K562 (cell line): Measurements from ENCODE around the gene VPS37D. TPM values are rescaled to one million over a fixed set of nuclear protein-coding genes. Genes with fewer than 3 reads are reported as not detected.

Experiments used
- ATAC-seq: fragments of 200-7000 bp; cut with Tn5 transposase; 3 replicates; pipeline ENCODE4 v1.9.1; 2020; ENCODE audit warnings: moderate library complexity
- BruUV-seq: library from RNA; stranded (reverse); fragments of 400-500 nt; replicated peaks from 2 replicates; lab custom pipeline; 2021; lab: Mats Ljungman, UMichigan
- CTCF ChIA-PET: fragments of 300-600 bp; formaldehyde crosslinking; extraction: SDS; loops from one replicate; lab custom pipeline; 2021; ENCODE audit warnings: low intra/inter-chr PET ratio; lab: Yijun Ruan, JAX
- POLR2A ChIA-PET: fragments of 300-600, 350-650 bp; sonication (Branson Sonifier 250); formaldehyde crosslinking; extraction: SDS; loops from one replicate; lab custom pipeline; 2021; ENCODE audit warnings: antibody characterized with exemption, inconsistent platforms; lab: Yijun Ruan, JAX
- DNase-seq, 4 experiments: peaks; one replicate each; pipeline versions ENCODE4 v3.0.0 to v3.0.0-alpha.2; 2011 to 2018; ENCODE audit warnings: low spot score in 3 of 4, mixed read lengths in 3 of 4; ENCODE audit errors: extremely low read depth in 1 of 4
- FAIRE-seq: peaks from 2 replicates; lab custom pipeline; 2011; peaks lifted over from hg19 to GRCh38; lab: Jason Lieb, UNC
- H2AFZ ChIP-seq: 2 replicates; pipeline ENCODE4 v1.6.0; 2011; ENCODE audit warnings: low read depth, low read length, control low read depth, inconsistent platforms
- H3K27ac ChIP-seq: fragments of 200-600 bp; 3 replicates; pipeline ENCODE4 v1.8.0; 2011; ENCODE audit warnings: low read depth, mild to moderate bottlenecking, control low read depth, inconsistent platforms, low read length, moderate library complexity, mixed read lengths; ENCODE audit errors: extremely low read depth
- H3K27me3 ChIP-seq, 2 experiments: fragments of 300-600 bp in 1 of 2; 2 replicates in 1 of 2; 3 replicates in 1 of 2; pipeline versions ENCODE4 v1.6.0 to v1.8.0; 2011; ENCODE audit warnings: inconsistent platforms in 2 of 2, low read length in 2 of 2, mild to moderate bottlenecking in 1 of 2, mixed read lengths in 1 of 2, moderate library complexity in 1 of 2; ENCODE audit not compliant: control insufficient read depth in 2 of 2, insufficient read depth in 2 of 2
- H3K36me3 ChIP-seq: fragments of 300-600 bp; 3 replicates; pipeline ENCODE4 v1.8.0; 2011; ENCODE audit warnings: mild to moderate bottlenecking, low read length, inconsistent platforms; ENCODE audit not compliant: control insufficient read depth, insufficient read depth
- H3K4me1 ChIP-seq, 2 experiments: fragments of 200-600 bp in 1 of 2; replicated peaks in 1 of 2; 2 replicates in 1 of 2; 3 replicates in 1 of 2; pipeline versions ENCODE4 v1.5.1 to v1.8.0; 2011; ENCODE audit warnings: inconsistent platforms in 2 of 2, low read length in 2 of 2, mild to moderate bottlenecking in 1 of 2, mixed read lengths in 1 of 2, moderate library complexity in 1 of 2; ENCODE audit not compliant: control insufficient read depth in 2 of 2, insufficient read depth in 2 of 2
- H3K4me2 ChIP-seq: 2 replicates; pipeline ENCODE4 v1.6.1; 2011; ENCODE audit warnings: low read length, control low read depth, inconsistent platforms, mixed read lengths; ENCODE audit not compliant: insufficient read depth
- H3K4me3 ChIP-seq: fragments of 200-600 bp; sonication (generic), shearing (Covaris generic); 2 replicates; pipeline ENCODE4 v1.5.1; 2016; ENCODE audit warnings: control low read depth, inconsistent platforms
- H3K79me2 ChIP-seq: fragments of 200-600 bp; 3 replicates; pipeline ENCODE4 v1.8.0; 2011; ENCODE audit warnings: low read length, inconsistent platforms; ENCODE audit not compliant: control insufficient read depth, insufficient read depth
- H3K9ac ChIP-seq, 2 experiments: 2 replicates each; pipeline versions ENCODE4 v1.6.0 to v1.6.1; 2011; ENCODE audit warnings: low read depth in 2 of 2, low read length in 2 of 2, control low read depth in 1 of 2, inconsistent platforms in 1 of 2, mild to moderate bottlenecking in 1 of 2, mixed read lengths in 1 of 2; ENCODE audit not compliant: insufficient read depth in 1 of 2
- H3K9me1 ChIP-seq: one replicate; pipeline ENCODE4 v1.6.0; 2011; ENCODE audit warnings: inconsistent platforms, mild to moderate bottlenecking, low read length, moderate library complexity; ENCODE audit not compliant: control insufficient read depth, insufficient read depth
- H3K9me3 ChIP-seq: replicated peaks from 2 replicates; pipeline ENCODE4 v1.5.1; 2011; ENCODE audit warnings: low read depth, low read length, inconsistent platforms; ENCODE audit not compliant: control insufficient read depth, insufficient read depth
- H4K20me1 ChIP-seq: replicated peaks from 2 replicates; pipeline ENCODE4 v1.6.1; 2011; ENCODE audit warnings: low read length, inconsistent platforms, mixed read lengths; ENCODE audit not compliant: control insufficient read depth, insufficient read depth
- AFF1 ChIP-seq, 2 experiments: fragments of 450-650 bp; IDR thresholded peaks; 2 replicates each; pipeline ENCODE4 v1.6.1; 2018; ENCODE audit warnings: mild to moderate bottlenecking in 2 of 2, low read depth in 1 of 2; ENCODE audit not compliant: partially characterized antibody in 2 of 2
- CAMTA2 ChIP-seq: fragments of 250-450 bp; sonication (Bioruptor Pico); conservative IDR thresholded peaks from 2 replicates; pipeline ENCODE4 v1.5.1; 2022
- CGGBP1 ChIP-seq: fragments of 250-450 bp; sonication (Bioruptor Pico); IDR thresholded peaks from 2 replicates; pipeline ENCODE4 v1.9.0; 2021; ENCODE audit warnings: mild to moderate bottlenecking
- CHCHD3 ChIP-seq: fragments of 250-450 bp; sonication (Bioruptor Pico); IDR thresholded peaks from 2 replicates; pipeline ENCODE4 v2.1.2; 2022; ENCODE audit warnings: mild to moderate bottlenecking
- CLOCK ChIP-seq: fragments of 250-450 bp; sonication (Bioruptor Pico); IDR thresholded peaks from 2 replicates; pipeline ENCODE4 v1.4.0; 2020; ENCODE audit warnings: mild to moderate bottlenecking, moderate library complexity, borderline replicate concordance
- ETV6 ChIP-seq, 3 experiments: fragments of 150-350 bp in 1 of 3; sonication (generic) in 1 of 3; formaldehyde crosslinking in 1 of 3; IDR thresholded peaks; 2 replicates each; pipeline versions ENCODE4 v1.6.1 to v1.8.0; 2014 to 2022; ENCODE audit warnings: borderline replicate concordance in 2 of 3, low read depth in 2 of 3, antibody characterized with exemption in 1 of 3, low read length in 1 of 3, mild to moderate bottlenecking in 1 of 3, missing genetic modification reagents in 1 of 3
- HDAC2 ChIP-seq: fragments of 450-650 bp; IDR thresholded peaks from 2 replicates; pipeline ENCODE4 v1.6.1; 2016; ENCODE audit warnings: mild to moderate bottlenecking
- MYC ChIP-seq, 2 experiments: fragments of 250-450 bp in 1 of 2; sonication (Bioruptor Pico) in 1 of 2; IDR thresholded peaks; 2 replicates each; pipeline versions ENCODE4 v1.5.1 to v1.6.1; 2012 to 2021; ENCODE audit warnings: low read depth in 2 of 2, borderline replicate concordance in 1 of 2, improper control_type of control experiment in 1 of 2, low read length in 1 of 2, mild to moderate bottlenecking in 1 of 2, moderate library complexity in 1 of 2
- NR2C2 ChIP-seq, 2 experiments: fragments of 200-800 bp in 1 of 2; sonication (Bioruptor generic) in 1 of 2; sonication (generic) in 1 of 2; formaldehyde crosslinking in 1 of 2; IDR thresholded peaks; 2 replicates each; pipeline versions ENCODE4 v1.6.1 to v1.8.0; 2016 to 2022; ENCODE audit warnings: mild to moderate bottlenecking in 1 of 2, missing compliant biosample characterization in 1 of 2, missing genetic modification characterization in 1 of 2, missing genetic modification reagents in 1 of 2
- RB1 ChIP-seq: fragments of 450-650 bp; IDR thresholded peaks from 2 replicates; pipeline ENCODE4 v1.6.1; 2017; ENCODE audit warnings: low read depth, mild to moderate bottlenecking
- YBX1 ChIP-seq: fragments of 450-650 bp; IDR thresholded peaks from 2 replicates; pipeline ENCODE4 v1.7.1; 2016; ENCODE audit warnings: mild to moderate bottlenecking
- WGBS: fragments of 100-300 bp; shearing (Covaris generic); methylation state at CpG from one replicate; pipeline ENCODE4 v1.1.6; 2016; ENCODE audit warnings: low coverage, mixed read lengths; ENCODE audit not compliant: insufficient coverage; ENCODE audit errors: missing lambda C conversion rate; 5-methylcytosine and 5-hydroxymethylcytosine counted together
- in situ Hi-C: fragments of 300-500 bp; cut with MboI; formaldehyde crosslinking; loops from 4 replicates; pipeline ENCODE4 v1.15.0; 2018; ENCODE audit warnings: inconsistent platforms, mixed read lengths
- intact Hi-C: fragments of 100-400 bp; cut with micrococcal nuclease; formaldehyde crosslinking; loops from 2 replicates; pipeline ENCODE4 v1.14.2; 2022
- polyA plus RNA-seq, 8 experiments: library from polyadenylated mRNA; depleted of rRNA in 4 of 8; stranded (reverse) in 5 of 8; unstranded in 3 of 8; fragments of >200 nt; fragmentation: Nextera tagmentation in 2 of 8; fragmentation: Illumina TruSeq in 1 of 8; extraction: Ambion mirVana in 2 of 8; extraction: Trizol in 1 of 8; gene quantifications; 2 replicates each; pipeline versions ENCODE4 v1.2.1 to v1.2.3, GENCODE V29; 2011 to 2014; ENCODE audit warnings: inconsistent platforms in 1 of 8, missing spikeins in 1 of 8
- total RNA-seq, 7 experiments: library from RNA; depleted of rRNA in 6 of 7; stranded (reverse); fragments of >200 nt in 6 of 7; fragmentation: Illumina TruSeq in 2 of 7; extraction: Trizol in 2 of 7; gene quantifications; 2 replicates each; pipeline versions ENCODE4 v1.2.1 to v1.2.3, GENCODE V29; 2011 to 2021; ENCODE audit warnings: low replicate concordance in 1 of 7

The VPS37D gene
- total and polyA plus RNA-seq, 9 of the 15 experiments (the other 6 are each of a cell fraction or from before 2014, with no cell fraction given) = 0.25 to 2.3 (median 1.0) TPM; not detected in 3

GRCh38 chr7:73622909-73623797 lies 44.5 kb upstream of the VPS37D start:
- Histone ChIP-seq H4K20me1 (no peaks in the 10 kb centered on the region; the same call in 1 of the 2 replicates), H3K36me3 (no peaks in the 10 kb centered on the region), H3K4me2 (peak overlapping the region; percentile 85), H3K4me1 (peaks cover 24 to 35% of the 10 kb centered on the region in 2 experiments), H3K9me1 (no peaks in the 10 kb centered on the region), H3K9me3 (no peaks in the 10 kb centered on the region), H3K27ac (no peak overlapping the region), H3K79me2 (no peaks in the 10 kb centered on the region), H2AFZ (peak overlapping the region; percentile 98), H3K27me3 (peaks cover 8 to 17% of the 10 kb centered on the region in 2 experiments), H3K9ac (peak overlapping the region; percentile 75 to 100; a peak in 3 of 4 replicates), H3K4me3 (peak overlapping the region; percentile 68)
- BruUV-seq = TSS peak; percentile 68
- ChIA-PET POLR2A (interaction anchor here (0.6 to 0.7 kb wide), 2 partner anchors 314 to 922 kb away, joined by 3 read pairs; no protein-coding TSS in a partner anchor), CTCF (no interaction called here)
- ATAC-seq (peak; percentile 74), DNase-seq (peak; percentile 81 to 94 (median 86)), FAIRE-seq (no peak)
- 10% methylated on average over 58 of the region's 58 CpGs for WGBS
- in situ Hi-C loops (no loop called here), intact Hi-C loops (no loop called here)
- TF ChIP-seq CAMTA2 (no peak), AFF1 (IDR thresholded peaks at IDR 0.05; ENCODE audit: low read depth in 1 of 2, partially characterized antibody in 2 of 2) (no peak), YBX1 (no peak), CGGBP1 (CRISPR knock-in tag) (no peak), NR2C2 (CRISPR knock-in tag; IDR thresholded peaks at IDR 0.05) (no peak), NR2C2 (tag; IDR thresholded peaks at IDR 0.05) (peak; percentile 74; the same call in 1 of the 2 replicates), CHCHD3 (CRISPR knock-in tag) (no peak), RB1 (0 out of 2 replicates have a peak, but pooled peaks have one; percentile 6), ETV6 (IDR thresholded peaks at IDR 0.05; ENCODE audit: borderline replicate concordance in 1 of 2, low read depth in 2 of 2, low read length in 1 of 2) (no peak), ETV6 (CRISPR knock-in tag; IDR thresholded peaks at IDR 0.05; ENCODE audit: borderline replicate concordance) (no peak), MYC (IDR thresholded peaks at IDR 0.05; ENCODE audit: low read depth, low read length) (no peak), MYC (CRISPR knock-in tag; IDR thresholded peaks at IDR 0.05; ENCODE audit: borderline replicate concordance, low read depth) (no peak), CLOCK (CRISPR knock-in tag) (no peak), HDAC2 (0 out of 2 replicates have a peak, but pooled peaks have one; percentile 18)
